Activated T-cell treated with anti-CD3 and anti-CD28 coated beads, Interleukin-2, amount 50 U/mL, for 72 hours (primary cell): ENCODE data around the gene PYGM. TPM values are rescaled to one million over a fixed set of nuclear protein-coding genes. Genes with fewer than 3 reads are reported as not detected.

Experiments
- ATAC-seq, 2 donors: fragments of 150-1000 bp; cut with Tn5 transposase; replicated peaks in 1 of 2; 2 replicates each; pipeline ENCODE4 v1.10.0; 2021; ENCODE audit warnings: moderate library complexity in 2 of 2, mild to moderate bottlenecking in 1 of 2
- DNase-seq, 2 donors: peaks; one replicate each; pipeline ENCODE4 v3.0.0; 2021 to 2022; ENCODE audit warnings: mixed read lengths in 1 of 2
- H3K27ac Mint-ChIP-seq: one replicate; pipeline ENCODE4 v1.8.0; 2022; ENCODE audit warnings: mild to moderate bottlenecking, moderate library complexity, mixed read lengths
- H3K27me3 Mint-ChIP-seq: one replicate; pipeline ENCODE4 v1.8.0; 2022; ENCODE audit warnings: low read depth, mixed read lengths
- H3K36me3 Mint-ChIP-seq, 2 donors: one replicate each; pipeline ENCODE4 v1.8.0; 2022; ENCODE audit warnings: mixed read lengths in 2 of 2, mild to moderate bottlenecking in 1 of 2; ENCODE audit not compliant: insufficient read depth in 2 of 2
- H3K4me1 Mint-ChIP-seq: one replicate; pipeline ENCODE4 v1.8.0; 2022; ENCODE audit warnings: low read depth, mixed read lengths
- H3K4me3 Mint-ChIP-seq, 2 donors: one replicate each; pipeline ENCODE4 v1.8.0; 2022; ENCODE audit warnings: mild to moderate bottlenecking in 2 of 2, mixed read lengths in 2 of 2, moderate library complexity in 2 of 2
- H3K9me3 Mint-ChIP-seq, 2 donors: one replicate each; pipeline ENCODE4 v1.8.0; 2022; ENCODE audit warnings: mixed read lengths in 2 of 2
- total RNA-seq, 2 donors: library from RNA; stranded (reverse); gene quantifications; one replicate each; pipeline ENCODE4 v1.2.3, GENCODE V29; 2022

The PYGM gene
- total RNA-seq, 2 donors from 2014 or later = 4.0 to 4.5 TPM

GRCh38 chr11:64799256-64799622 lies 39.5 kb upstream of the PYGM start:
- Mint-ChIP-seq H3K4me1 (peaks cover 33% of the 10 kb centered on the region), H3K4me3 (no peak overlapping the region), H3K36me3 (peaks cover 2% of the 10 kb centered on the region in 2 donors), H3K9me3 (no peaks in the 10 kb centered on the region), H3K27ac (no peak overlapping the region), H3K27me3 (no peaks in the 10 kb centered on the region)
- DNase-seq (no peak), ATAC-seq (no peak)

DNA sequence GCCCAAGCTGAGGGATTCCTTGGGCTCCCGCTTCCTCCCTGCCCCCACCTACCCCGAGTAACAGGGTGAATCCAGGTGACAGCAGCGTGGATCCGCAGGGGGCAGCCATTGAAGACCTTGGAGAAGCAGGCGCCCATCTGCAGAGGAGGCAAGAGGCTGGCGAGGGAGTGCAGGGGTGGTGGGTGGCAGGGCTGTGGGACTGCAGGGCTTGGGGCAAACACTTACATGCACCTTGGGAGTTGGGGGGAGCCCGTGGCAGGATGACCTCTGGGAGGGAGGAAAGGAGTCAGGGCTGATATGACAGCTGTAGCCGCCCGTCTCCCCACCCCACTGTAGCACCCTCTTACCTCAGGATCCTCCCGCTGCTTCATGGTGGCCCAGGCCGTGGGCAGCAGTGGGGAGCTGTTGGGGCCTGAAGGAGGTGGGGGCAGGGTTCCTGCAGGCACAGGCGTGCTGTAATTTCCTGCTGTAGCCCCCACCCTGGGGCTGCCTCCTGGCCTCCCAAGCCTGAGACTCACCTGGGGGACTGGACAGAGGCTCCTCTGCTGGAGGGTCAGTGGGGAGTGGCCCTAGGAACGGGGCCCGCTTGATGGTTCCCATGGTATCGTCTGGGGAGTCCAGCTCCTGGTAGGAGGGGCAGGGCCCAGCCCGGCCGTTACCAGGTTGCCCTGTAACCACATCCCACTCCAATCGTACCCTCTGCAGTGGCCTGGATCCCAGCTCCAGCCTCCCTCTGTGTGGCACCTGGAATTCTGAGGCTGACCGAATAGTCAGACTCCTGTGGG lies 37.2 kb upstream of the PYGM start:
- no peak overlapping the region for H3K27ac Mint-ChIP-seq
- H3K27me3 Mint-ChIP-seq = no peaks in the 10 kb centered on the region
- DNase-seq = no peak
- H3K4me1 Mint-ChIP-seq = peaks cover 28% of the 10 kb centered on the region
- ATAC-seq = no peak
- no peaks in the 10 kb centered on the region for H3K9me3 Mint-ChIP-seq
- H3K4me3 Mint-ChIP-seq = no peak overlapping the region
- peaks cover 0 to 2% of the 10 kb centered on the region in 2 donors for H3K36me3 Mint-ChIP-seq

DNA sequence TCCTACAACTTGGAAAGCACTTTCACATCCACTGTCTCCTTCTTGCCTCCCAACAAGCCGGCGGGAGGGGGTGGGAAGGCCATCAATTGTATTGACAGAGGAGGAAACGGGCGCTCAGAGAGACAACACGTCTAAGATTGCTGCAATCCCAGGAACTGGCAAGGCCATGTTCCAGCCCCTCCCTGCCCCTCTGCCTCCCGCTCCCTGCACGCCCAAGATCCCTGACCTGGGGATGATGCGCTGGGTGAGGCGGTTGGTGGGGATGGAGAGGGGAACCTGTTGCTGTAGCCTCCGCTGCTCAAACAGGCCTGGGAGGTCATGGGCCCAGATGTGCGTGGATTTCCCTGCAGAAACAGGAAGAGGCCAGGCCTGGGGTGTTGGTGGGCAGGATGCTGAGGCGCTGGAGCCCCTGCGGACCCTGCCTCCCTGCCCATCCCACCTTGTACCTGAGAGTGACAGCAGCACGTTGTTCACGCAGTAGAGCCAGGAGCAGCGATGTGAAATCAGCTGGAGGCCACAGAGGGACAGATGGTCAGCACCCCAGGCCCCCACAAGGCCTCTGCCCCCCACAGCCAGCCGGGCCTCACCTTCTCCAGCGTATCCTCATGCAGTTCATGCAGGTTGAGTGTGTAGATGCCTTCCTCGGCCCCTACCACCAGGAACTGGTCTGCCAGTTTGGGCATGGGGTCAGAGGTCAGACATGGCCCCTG lies 36.4 kb upstream of the PYGM start:
- H3K27ac Mint-ChIP-seq = no peak overlapping the region
- H3K9me3 Mint-ChIP-seq = no peaks in the 10 kb centered on the region
- H3K4me1 Mint-ChIP-seq = peaks cover 20% of the 10 kb centered on the region
- ATAC-seq (no peak), DNase-seq (no peak)
- H3K27me3 Mint-ChIP-seq = no peaks in the 10 kb centered on the region
- H3K36me3 Mint-ChIP-seq = peaks cover 0 to 2% of the 10 kb centered on the region in 2 donors
- H3K4me3 Mint-ChIP-seq = no peak overlapping the region

- peaks cover 13% of the 10 kb centered on the region for H3K4me1 Mint-ChIP-seq
Measured at GRCh38 chr11:64794526-64794925, 34.8 kb upstream of the PYGM start.

DNA sequence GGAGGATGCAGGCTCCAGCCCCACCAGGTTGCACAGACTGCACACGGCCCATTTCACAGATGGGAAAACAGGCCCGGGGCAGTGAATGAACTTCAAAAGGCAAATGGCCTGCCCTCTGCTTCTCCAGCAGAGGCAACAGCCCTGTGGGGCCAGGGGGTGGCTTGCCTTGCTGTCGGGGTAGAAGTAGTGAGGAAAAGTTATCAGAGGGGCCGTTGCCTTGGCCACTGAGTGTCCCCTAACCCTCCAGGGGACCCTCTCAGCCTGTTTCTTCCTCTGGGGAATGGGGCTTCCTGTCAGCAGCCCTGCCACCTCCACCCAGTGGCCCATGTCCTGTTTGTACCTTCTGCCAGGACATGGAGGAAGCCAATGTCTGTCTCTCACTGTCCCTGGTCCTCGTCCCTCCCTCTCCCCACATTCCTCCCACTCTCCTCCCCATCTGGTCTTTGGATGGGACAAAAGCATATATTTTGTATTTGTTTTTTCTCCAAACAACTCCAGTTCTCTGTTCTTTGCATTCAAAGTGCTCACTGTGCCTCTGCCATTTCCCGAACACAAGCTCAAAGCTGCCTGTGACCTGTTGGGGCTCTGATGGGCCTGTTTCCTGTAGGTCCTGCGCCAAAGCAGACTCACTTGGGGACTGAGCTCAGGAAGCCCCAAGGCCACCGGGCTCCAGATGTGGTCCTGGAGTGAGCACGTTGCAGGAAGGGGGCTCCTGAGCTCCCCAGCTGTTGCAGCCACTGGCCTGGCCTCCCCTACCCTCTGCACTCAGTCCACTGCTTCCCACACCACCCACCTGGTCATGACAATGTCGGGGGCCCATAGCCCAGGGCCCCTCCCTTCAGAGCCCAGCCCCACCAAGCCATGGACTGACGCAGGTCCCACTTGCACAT lies 33.7 kb upstream of the PYGM start:
- Mint-ChIP-seq H3K4me1 (peaks cover 13% of the 10 kb centered on the region), H3K4me3 (no peak overlapping the region), H3K27me3 (no peaks in the 10 kb centered on the region), H3K27ac (peak overlapping the region; percentile 13), H3K36me3 (no peaks in the 10 kb centered on the region), H3K9me3 (no peaks in the 10 kb centered on the region)
- DNase-seq = no peak
- peak in 1 of 2 donors; percentile 8 for ATAC-seq

More at GRCh38 chr11:64794526-64794925, 34.8 kb upstream of the PYGM start:
- DNase-seq (no peak), ATAC-seq (no peak)
- no peak overlapping the region for H3K4me3 Mint-ChIP-seq
- no peaks in the 10 kb centered on the region for H3K9me3 Mint-ChIP-seq
- no peaks in the 10 kb centered on the region for H3K27me3 Mint-ChIP-seq
- no peak overlapping the region for H3K27ac Mint-ChIP-seq
- peaks cover 0 to 2% of the 10 kb centered on the region in 2 donors for H3K36me3 Mint-ChIP-seq

DNA sequence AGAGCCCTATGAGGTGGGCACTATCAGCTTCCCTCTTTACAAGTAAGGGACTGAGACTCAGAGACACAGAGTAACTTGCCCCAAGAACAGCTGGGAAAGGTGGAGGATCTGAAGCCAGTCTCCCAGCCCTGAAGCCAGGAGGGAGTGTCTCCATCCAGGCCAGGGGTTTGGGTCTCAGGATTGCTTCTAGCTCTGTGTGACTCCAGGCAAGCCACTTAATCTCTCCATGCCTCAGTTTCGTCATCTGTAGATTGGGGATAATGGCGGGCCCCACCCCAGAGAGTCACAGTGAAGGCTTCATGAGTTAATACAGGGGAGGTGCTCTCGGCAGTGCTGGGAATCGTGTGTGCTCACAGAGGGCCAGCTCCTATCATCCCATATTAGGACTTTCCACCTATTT lies 32.7 kb upstream of the PYGM start:
- Mint-ChIP-seq H3K27me3 (no peaks in the 10 kb centered on the region), H3K27ac (no peak overlapping the region), H3K9me3 (no peaks in the 10 kb centered on the region), H3K4me3 (no peak overlapping the region), H3K36me3 (no peaks in the 10 kb centered on the region), H3K4me1 (peaks cover 13% of the 10 kb centered on the region)
- no peak for DNase-seq
- no peak for ATAC-seq

DNA sequence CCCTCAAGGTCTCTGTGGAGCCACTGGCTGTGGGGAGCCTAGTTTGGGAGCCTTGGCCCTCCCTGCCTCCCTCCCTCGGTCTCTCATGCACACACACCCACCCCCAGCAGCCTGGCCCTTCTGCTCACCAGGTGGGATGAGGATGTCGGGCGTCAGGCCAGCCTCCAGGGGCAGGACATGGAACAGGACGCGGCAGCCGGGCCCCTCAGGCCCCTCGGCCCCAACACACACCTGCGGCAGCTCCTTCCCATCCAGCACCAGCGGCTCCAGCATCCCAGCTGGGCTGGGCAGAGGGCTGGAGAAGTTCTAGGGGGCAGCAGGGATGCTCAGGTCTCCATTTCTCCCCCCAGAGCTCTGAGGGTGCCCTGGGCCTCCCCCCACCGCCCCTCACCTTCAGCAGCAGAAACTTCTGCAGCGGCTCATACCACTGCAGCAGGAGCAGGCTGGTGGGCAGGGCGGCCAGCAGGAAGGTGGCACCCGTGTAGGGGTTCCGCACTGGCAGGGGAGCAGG lies 32.1 kb upstream of the PYGM start:
- Mint-ChIP-seq H3K4me3 (no peak overlapping the region), H3K27me3 (no peaks in the 10 kb centered on the region), H3K9me3 (no peaks in the 10 kb centered on the region), H3K36me3 (no peaks in the 10 kb centered on the region), H3K27ac (no peak overlapping the region), H3K4me1 (peaks cover 13% of the 10 kb centered on the region)
- DNase-seq (no peak), ATAC-seq (no peak)

- ATAC-seq = no peak
- Mint-ChIP-seq H3K4me1 (peaks cover 13% of the 10 kb centered on the region), H3K36me3 (no peaks in the 10 kb centered on the region), H3K4me3 (no peak overlapping the region), H3K27me3 (no peaks in the 10 kb centered on the region), H3K9me3 (no peaks in the 10 kb centered on the region), H3K27ac (no peak overlapping the region)
- no peak for DNase-seq
Measured at GRCh38 chr11:64790205-64791095, 30.7 kb upstream of the PYGM start.

DNA sequence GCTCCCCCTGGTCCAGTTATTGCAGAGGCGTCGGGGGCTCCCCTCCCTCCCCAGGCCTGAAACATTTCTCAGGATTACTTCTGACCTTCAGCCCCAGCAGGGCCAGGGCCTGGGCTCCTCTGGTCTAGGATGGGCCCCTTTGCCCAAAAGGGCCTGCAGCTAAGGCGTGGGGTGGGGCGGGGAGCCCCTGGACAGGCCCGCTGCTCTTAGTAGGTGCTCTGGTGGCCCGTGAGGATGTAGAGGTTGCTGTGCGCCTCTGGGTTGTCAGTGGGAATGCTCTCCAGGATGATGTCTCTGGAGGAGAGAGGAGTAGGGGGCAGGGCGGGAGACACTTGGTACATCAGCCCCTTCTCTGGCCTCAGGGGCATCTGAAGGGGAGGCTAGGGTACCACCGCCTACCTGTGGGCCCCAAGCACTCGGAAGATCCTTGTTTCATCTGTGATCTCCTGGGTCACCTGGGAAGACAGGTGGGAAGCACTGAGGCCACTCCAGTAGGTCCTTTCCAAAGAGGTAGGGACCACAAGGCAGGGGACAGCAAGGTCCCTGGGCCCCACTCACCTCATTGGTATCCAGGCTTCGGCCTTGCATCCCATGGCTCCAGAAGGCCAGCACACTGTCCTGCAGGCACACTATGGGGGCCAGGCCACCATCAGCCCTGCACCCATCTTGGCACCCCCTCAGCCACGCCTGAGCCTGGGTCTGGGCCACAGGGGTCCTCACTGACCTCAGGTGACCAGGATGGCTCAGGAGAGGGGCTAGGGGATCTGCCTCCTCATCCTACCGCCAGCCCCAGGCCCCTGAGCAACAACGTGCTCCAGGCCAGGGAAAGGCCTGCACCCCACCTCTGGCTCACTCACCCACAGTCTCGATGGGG lies 29.8 kb upstream of the PYGM start:
- DNase-seq (no peak), ATAC-seq (no peak)
- no peaks in the 10 kb centered on the region for H3K36me3 Mint-ChIP-seq
- no peaks in the 10 kb centered on the region for H3K27me3 Mint-ChIP-seq
- H3K4me1 Mint-ChIP-seq = peaks cover 8% of the 10 kb centered on the region
- no peaks in the 10 kb centered on the region for H3K9me3 Mint-ChIP-seq
- H3K27ac Mint-ChIP-seq = no peak overlapping the region
- H3K4me3 Mint-ChIP-seq = no peak overlapping the region

- Mint-ChIP-seq H3K36me3 (no peaks in the 10 kb centered on the region), H3K4me3 (no peak overlapping the region), H3K4me1 (peaks cover under 1% of the 10 kb centered on the region), H3K27me3 (no peaks in the 10 kb centered on the region), H3K27ac (no peak overlapping the region), H3K9me3 (no peaks in the 10 kb centered on the region)
- DNase-seq (no peak), ATAC-seq (peak in 1 of 2 donors; percentile 20)
Measured at GRCh38 chr11:64788321-64789215, 28.8 kb upstream of the PYGM start.
